Type B pancreatic cell (in vitro differentiated cells): ENCODE measurements around the gene GDF15. TPM values are rescaled to one million over a fixed set of nuclear protein-coding genes. Genes with fewer than 3 reads are reported as not detected.
"Not testable (repeated sequence)": the region's sequence is repeated elsewhere in the genome, so short reads cannot be mapped to it uniquely, and the experiment has no call there.

Source experiments
- DNase-seq: peaks from one replicate; pipeline ENCODE4 v3.0.0; 2021; ENCODE audit warnings: mixed read lengths; ENCODE audit not compliant: unreplicated experiment; ENCODE audit errors: extremely low spot score
- H3K27ac Mint-ChIP-seq: 2 replicates; pipeline ENCODE4 v1.8.0; 2021; ENCODE audit warnings: mild to moderate bottlenecking, mixed read lengths
- H3K27me3 Mint-ChIP-seq: 2 replicates; pipeline ENCODE4 v1.8.0; 2021; ENCODE audit warnings: mixed read lengths
- H3K36me3 Mint-ChIP-seq: 2 replicates; pipeline ENCODE4 v1.8.0; 2021; ENCODE audit warnings: mixed read lengths
- H3K4me1 Mint-ChIP-seq: one replicate; pipeline ENCODE4 v1.8.0; 2021; ENCODE audit warnings: mixed read lengths; ENCODE audit not compliant: unreplicated experiment
- H3K4me3 Mint-ChIP-seq: 2 replicates; pipeline ENCODE4 v1.8.0; 2021; ENCODE audit warnings: mild to moderate bottlenecking, mixed read lengths
- H3K9me3 Mint-ChIP-seq: 2 replicates; pipeline ENCODE4 v1.8.0; 2021; ENCODE audit warnings: mixed read lengths
- CTCF ChIP-seq: fragments of 200-600 bp; sonication (generic); conservative IDR thresholded peaks from 2 replicates; pipeline ENCODE4 v1.5.0; 2021; ENCODE audit warnings: antibody characterized with exemption, mild to moderate bottlenecking
- total RNA-seq: library from RNA; stranded (reverse); gene quantifications from 2 replicates; pipeline ENCODE4 v1.2.1, GENCODE V29; 2021; ENCODE audit warnings: low replicate concordance

The GDF15 gene
- total RNA-seq, 1 donor from 2014 or later = 102 TPM

- H3K27ac Mint-ChIP-seq = peak overlapping the region; percentile 90
- H3K36me3 Mint-ChIP-seq = peaks cover 4% of the 10 kb centered on the region
- H3K9me3 Mint-ChIP-seq = no peaks in the 10 kb centered on the region
- H3K27me3 Mint-ChIP-seq = no peaks in the 10 kb centered on the region
- no peak for DNase-seq
- H3K4me1 Mint-ChIP-seq = peaks cover 16% of the 10 kb centered on the region
- no peak for TF ChIP-seq CTCF
- H3K4me3 Mint-ChIP-seq = peak overlapping the region; percentile 46
Measured at GRCh38 chr19:18379803-18380747, 5.9 kb upstream of the GDF15 start.

- Mint-ChIP-seq H3K9me3 (no peaks in the 10 kb centered on the region), H3K4me1 (peaks cover 21% of the 10 kb centered on the region), H3K36me3 (peaks cover 4% of the 10 kb centered on the region), H3K27ac (peak overlapping the region; percentile 90), H3K4me3 (no peak overlapping the region), H3K27me3 (no peaks in the 10 kb centered on the region)
- TF ChIP-seq CTCF = no peak
- DNase-seq = no peak
Measured at GRCh38 chr19:18380843-18381242, 5.1 kb upstream of the GDF15 start.

- H3K36me3 Mint-ChIP-seq = not testable (repeated sequence)
Measured at GRCh38 chr19:18383622-18384021, 2.3 kb upstream of the GDF15 start.

GRCh38 chr19:18384775-18385174 lies 1.2 kb upstream of the GDF15 start:
- H3K4me3 Mint-ChIP-seq = peak overlapping the region; percentile 16
- peaks cover 11% of the 10 kb centered on the region for H3K27me3 Mint-ChIP-seq
- H3K4me1 Mint-ChIP-seq = peaks cover 18% of the 10 kb centered on the region
- no peak for TF ChIP-seq CTCF
- H3K9me3 Mint-ChIP-seq = no peaks in the 10 kb centered on the region
- no peaks in the 10 kb centered on the region for H3K36me3 Mint-ChIP-seq
- DNase-seq = no peak
- H3K27ac Mint-ChIP-seq = peak overlapping the region; percentile 87

More at GRCh38 chr19:18383622-18384021, 2.3 kb upstream of the GDF15 start:
- not testable (repeated sequence) for H3K27ac Mint-ChIP-seq, H3K9me3 Mint-ChIP-seq, DNase-seq, H3K27me3 Mint-ChIP-seq, H3K4me3 Mint-ChIP-seq
- peaks cover 18% of the 10 kb centered on the region for H3K4me1 Mint-ChIP-seq

- DNase-seq = no peak
- no peak for TF ChIP-seq CTCF
- peaks cover 11% of the 10 kb centered on the region for H3K27me3 Mint-ChIP-seq
- peak overlapping the region; percentile 87 for H3K27ac Mint-ChIP-seq
- no peaks in the 10 kb centered on the region for H3K9me3 Mint-ChIP-seq
- H3K4me3 Mint-ChIP-seq = peak overlapping the region; percentile 85
- no peaks in the 10 kb centered on the region for H3K36me3 Mint-ChIP-seq
- peaks cover 13% of the 10 kb centered on the region for H3K4me1 Mint-ChIP-seq
Measured at GRCh38 chr19:18385359-18385674, 641 bp upstream of the GDF15 start.

GRCh38 chr19:18386543-18387271 lies 749 bp downstream of the GDF15 start:
- no peaks in the 10 kb centered on the region for H3K9me3 Mint-ChIP-seq
- H3K4me1 Mint-ChIP-seq = peaks cover 17% of the 10 kb centered on the region
- no peak for DNase-seq
- peak overlapping the region; percentile 87 for H3K27ac Mint-ChIP-seq
- no peak for TF ChIP-seq CTCF
- no peaks in the 10 kb centered on the region for H3K36me3 Mint-ChIP-seq
- H3K4me3 Mint-ChIP-seq = peak overlapping the region; percentile 85
- peaks cover 15% of the 10 kb centered on the region for H3K27me3 Mint-ChIP-seq
